ENCODE results near the gene DDX31.

Gene DDX31

DNA sequence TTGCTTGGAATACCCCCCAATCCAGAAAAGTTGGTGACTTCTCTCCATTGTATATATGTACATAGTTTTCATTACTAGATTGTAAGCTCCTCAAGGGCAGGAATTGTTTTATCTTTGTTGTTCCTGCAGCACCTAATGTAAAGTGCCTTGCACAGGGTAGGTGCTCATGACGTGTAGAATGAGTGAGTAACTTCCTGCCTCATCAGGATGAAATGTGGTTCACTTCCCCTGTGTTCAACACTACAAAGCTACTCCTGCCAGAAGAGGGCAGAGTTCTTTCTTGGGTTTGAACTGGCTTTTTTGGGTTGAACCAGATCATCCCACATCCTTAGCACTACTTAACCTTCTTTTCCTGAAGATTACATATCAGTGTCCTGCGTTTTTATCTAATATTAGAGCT lies 24.4 kb upstream of the DDX31 start:
- no peak for TF ChIP-seq ZNF274 (IDR thresholded peaks at IDR 0.05; ENCODE audit: low read depth, low read length)
- no peak overlapping the region for H3K4me3 ChIP-seq (ENCODE audit: low read length)

DNA sequence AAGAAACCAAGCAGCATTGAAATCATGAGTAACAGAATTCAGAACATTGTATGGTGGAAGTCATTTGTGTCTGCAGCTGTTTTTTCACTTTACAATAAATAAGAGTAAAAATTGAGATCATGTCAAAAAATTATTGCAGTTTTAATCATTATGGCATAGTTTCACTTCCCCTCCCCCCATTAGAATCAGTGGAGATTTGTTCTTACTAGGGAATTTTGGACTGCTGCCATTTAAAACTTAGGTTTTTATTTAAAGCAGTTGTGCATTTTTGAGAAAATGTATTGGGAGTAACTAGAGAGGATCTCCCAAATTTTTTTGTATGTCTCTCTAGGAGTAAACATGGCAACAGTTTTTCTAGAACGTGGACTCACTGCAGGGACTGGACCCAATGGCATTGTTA lies 20.9 kb upstream of the DDX31 start:
- TF ChIP-seq ZNF274 (IDR thresholded peaks at IDR 0.05; ENCODE audit: low read depth, low read length) = no peak
- no peak overlapping the region for H3K4me3 ChIP-seq (ENCODE audit: low read length)

DNA sequence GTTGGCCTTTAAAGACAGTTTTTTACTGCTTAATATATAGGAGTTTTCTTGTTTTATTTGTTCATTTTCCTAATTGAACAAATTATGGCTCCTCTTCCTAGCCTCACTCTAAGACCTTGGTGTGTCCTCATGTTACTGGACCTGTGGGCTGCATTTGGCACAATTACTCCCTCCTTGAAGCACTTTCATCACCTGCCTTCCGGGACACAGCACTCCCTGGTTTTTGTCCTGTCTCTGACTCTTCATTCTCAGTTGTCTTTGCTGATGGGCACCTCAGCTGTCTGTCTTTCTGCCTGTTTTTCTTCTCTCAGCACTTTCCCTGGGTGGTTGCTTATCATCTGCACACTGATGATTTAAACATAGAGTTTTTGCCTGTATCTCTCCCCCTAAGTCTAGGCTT lies 14.1 kb upstream of the DDX31 start:
- TF ChIP-seq ZNF274 (IDR thresholded peaks at IDR 0.05; ENCODE audit: low read depth, low read length) = no peak
- H3K4me3 ChIP-seq (ENCODE audit: low read length) = no peak overlapping the region

DNA sequence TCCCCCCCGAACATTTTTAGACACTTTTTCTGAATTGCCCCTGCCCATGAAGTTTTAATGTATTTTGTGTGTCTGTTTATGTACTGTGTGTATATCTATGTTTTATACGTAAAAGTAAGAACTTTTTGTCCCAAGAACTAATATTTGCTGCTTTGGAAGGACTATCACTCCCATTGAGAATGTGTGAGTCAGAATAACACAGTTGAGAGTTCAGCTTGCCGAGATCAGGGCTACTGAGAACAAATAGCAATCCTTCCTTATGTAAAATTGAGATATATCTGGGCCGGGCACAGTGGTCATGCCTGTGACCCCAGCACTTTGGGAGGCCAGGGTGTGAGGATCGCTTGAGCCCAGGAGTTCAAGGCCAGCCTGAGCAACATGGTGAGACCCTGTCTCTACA lies 11.8 kb upstream of the DDX31 start:
- H3K4me3 ChIP-seq (ENCODE audit: low read length) = no peak overlapping the region
- TF ChIP-seq ZNF274 (IDR thresholded peaks at IDR 0.05; ENCODE audit: low read depth, low read length) = no peak

DNA sequence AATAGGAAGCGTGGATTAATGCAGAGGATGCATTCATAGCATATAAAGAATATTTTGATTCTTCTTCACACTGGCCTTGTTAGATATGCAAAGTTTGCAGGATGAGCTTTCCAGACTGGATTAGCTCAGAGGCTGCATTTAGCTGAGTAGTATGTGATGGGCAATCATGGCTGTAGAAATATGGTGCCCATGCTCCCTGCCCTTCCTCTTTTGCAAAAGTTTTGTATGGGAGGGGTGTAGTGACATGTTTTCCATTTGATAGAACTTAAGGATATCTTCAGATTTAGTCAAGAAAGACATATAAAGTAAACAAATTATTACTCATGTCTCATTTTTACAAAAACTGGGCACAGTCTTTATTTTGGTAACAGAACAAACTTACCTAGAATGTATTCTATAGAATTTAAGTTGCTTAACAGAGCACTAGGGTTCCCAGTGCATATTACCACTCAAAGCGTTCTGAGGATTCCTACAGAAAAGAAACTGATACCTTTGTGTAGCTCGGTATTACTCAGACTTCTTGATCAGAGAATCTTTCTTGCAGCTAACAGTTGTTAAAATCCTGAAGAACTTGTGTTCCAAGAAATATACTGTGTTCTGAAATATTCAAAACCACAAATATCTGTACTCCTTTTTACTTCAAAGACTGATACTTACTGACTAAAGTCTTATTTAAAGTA lies 10.3 kb upstream of the DDX31 start:
- H3K4me3 ChIP-seq (ENCODE audit: low read length) = no peak overlapping the region
- TF ChIP-seq ZNF274 (IDR thresholded peaks at IDR 0.05; ENCODE audit: low read depth, low read length) = no peak

DNA sequence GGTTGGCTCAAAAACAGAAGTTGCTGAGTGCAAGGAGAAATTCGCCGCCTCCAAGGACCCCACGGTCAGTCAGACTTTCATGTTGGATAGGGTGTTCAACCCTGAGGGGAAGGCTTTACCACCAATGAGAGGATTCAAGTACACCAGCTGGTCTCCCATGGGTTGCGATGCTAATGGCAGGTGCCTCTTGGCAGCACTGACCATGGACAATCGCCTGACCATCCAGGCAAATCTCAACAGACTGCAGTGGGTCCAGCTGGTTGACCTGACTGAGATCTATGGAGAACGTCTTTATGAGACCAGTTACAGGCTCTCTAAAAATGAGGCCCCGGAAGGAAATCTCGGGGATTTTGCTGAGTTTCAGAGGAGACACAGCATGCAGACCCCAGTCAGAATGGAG lies 8.2 kb upstream of the DDX31 start:
- TF ChIP-seq ZNF274 (IDR thresholded peaks at IDR 0.05; ENCODE audit: low read depth, low read length) = no peak
- no peak overlapping the region for H3K4me3 ChIP-seq (ENCODE audit: low read length)

DNA sequence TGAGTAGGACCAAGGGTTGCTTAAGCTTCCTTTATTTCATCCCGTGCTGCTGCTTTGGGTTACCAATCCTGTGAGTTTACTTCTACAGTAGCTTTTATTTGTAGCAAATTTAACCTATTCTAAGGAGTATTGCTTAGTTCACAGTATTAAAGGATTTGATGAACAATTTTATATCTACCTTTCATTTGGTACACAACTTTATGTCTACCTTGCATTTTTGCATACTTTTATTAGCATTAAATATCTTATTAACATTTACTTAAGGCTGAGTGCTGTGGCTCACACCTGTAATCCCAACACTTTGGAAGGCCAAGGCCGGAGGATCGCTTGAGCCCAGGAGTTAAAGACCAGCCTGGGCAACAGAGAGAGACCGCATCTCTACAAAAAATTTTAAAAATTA lies 4.7 kb upstream of the DDX31 start:
- no peak overlapping the region for H3K4me3 ChIP-seq (ENCODE audit: low read length)
- TF ChIP-seq ZNF274 (IDR thresholded peaks at IDR 0.05; ENCODE audit: low read depth, low read length) = no peak

DNA sequence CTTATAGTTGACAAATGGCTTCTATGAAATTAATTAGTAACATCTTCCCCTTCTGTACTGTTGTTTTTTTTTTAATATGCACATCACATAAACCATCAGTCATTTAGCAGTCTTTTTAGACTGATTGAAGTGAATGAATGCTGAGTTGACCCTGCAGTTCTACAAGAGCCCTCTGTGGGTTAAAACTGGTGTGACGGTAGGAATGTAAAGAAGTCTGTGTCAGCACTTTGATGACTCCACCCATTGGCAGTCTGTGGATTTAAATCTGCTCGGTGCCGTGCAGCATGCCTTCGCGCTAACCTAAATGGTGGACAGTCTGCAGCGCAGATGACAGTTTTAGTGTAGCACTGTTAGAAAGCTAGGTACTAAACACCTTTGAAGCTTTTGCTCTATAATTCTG lies 3.6 kb upstream of the DDX31 start:
- no peak for TF ChIP-seq ZNF274 (IDR thresholded peaks at IDR 0.05; ENCODE audit: low read depth, low read length)
- no peak overlapping the region for H3K4me3 ChIP-seq (ENCODE audit: low read length)

DNA sequence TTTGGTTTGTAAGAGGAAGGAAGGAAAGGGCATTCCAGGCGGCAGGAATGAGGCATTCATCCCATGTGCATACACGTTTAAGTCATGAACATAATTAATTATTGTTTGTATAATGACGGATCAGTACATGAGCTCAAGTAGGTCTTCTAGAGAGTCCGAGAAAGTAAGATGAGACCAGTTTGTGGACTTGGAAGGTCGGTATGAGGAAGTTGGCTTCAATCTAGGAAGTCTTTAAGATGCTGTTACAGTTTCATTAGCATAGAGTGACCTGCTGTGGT lies 2.6 kb upstream of the DDX31 start:
- no peak for TF ChIP-seq ZNF274 (IDR thresholded peaks at IDR 0.05; ENCODE audit: low read depth, low read length)
- H3K4me3 ChIP-seq (ENCODE audit: low read length) = peak overlapping the region; percentile 26

DNA sequence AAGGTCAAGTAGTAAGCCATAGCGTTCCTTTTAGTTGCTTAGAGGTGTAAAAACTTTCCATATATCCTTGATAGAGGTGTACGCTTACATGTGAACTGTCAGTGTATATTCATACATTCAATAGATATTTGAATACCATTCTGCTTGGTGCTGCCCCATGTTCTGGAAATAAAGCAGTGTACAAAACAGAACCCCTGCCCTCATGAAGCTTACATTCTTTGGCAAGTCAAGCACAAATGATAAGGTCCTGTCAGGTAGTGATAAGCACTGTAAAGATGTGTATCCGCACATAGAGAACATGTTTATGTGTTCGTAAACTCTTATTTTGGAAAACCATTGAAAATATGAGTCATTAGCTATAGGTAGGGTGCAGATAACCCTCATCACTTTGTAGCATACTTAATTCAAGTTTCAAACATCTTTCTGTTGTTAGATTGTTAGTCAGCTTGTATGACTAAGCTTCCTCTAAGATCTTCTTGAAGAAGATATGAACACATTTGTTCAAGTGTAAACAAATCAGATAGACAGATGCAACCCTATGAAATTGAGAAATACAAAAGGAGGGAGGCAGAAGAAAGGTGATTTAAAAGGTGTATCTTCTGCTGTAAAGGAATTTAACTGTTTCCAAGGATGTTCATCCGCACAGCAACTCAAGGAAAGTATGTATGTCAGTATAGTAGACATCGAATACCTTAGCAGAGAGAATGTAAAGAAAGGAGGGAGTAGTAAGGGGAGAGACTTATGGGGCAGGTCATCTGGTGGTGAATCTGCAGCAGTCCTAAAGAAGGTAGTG lies 2.0 kb upstream of the DDX31 start:
- H3K4me3 ChIP-seq (ENCODE audit: low read length) = peak overlapping the region; percentile 94
- no peak for TF ChIP-seq ZNF274 (IDR thresholded peaks at IDR 0.05; ENCODE audit: low read depth, low read length)

DNA sequence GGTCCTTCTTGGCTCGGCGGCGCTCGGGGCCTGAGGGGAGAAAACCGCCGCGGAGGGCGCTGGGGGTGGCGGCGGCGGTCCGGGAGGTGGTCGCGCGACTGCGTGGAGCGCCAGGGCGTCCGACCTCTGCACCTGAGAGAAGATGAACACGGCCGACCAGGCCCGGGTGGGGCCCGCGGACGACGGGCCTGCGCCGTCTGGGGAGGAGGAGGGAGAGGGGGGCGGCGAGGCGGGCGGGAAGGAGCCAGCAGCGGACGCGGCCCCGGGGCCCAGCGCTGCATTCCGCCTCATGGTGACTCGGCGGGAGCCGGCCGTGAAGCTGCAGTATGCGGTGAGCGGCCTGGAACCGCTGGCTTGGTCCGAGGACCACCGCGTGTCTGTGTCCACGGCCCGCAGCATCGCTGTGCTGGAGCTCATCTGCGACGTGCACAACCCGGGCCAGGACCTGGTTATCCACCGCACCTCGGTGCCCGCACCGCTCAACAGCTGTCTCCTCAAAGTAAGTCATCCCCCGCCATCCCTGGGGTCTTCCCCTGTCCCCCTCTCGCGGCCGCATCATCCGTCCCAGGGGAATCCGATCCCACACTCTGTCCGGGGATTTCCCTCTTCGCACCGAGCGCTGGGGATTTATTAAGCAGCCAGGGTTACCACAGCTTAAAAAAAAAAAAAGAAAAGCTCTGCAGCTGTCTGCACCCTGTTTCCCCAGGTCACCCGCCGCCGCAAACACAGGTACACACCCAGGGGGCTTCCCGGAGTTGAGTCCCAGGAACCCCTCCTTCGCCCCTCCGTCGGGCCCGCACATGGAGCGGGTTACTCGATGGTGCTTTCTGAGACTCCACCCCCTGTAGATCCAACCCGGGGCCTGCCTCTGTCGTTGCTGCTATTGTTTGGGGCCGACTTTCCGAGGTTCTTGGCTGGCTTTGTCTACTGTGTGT lies 941 bp upstream of the DDX31 start, which contains the start of gene GTF3C4:
Gene GTF3C4 (plus strand): TSS at position 8 of the 935 bp plus-strand sequence. CDS start 135 bp downstream, at position 143.
- H3K4me3 ChIP-seq (ENCODE audit: low read length) = peak within 1 kb of the TSS; percentile 94
- TF ChIP-seq ZNF274 (IDR thresholded peaks at IDR 0.05; ENCODE audit: low read depth, low read length) = no peak

DNA sequence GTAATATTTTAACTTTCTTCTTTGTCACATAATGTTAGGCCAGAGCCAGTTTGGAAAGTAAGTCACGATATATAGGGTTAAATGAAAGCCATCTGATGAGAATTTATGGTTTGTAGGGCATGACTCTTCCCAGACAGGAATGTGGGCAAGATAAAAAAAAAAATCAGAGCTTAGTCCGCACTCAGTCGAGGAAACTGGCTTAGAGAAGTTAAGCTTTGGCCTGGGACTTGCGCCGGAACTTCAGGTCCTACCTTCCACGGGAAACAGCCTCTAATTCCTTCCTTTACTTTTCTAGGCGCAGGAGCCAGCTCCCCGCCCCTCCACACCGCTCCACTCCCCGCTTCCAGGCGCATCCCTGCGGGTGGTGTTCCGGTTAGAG lies 475 bp downstream of the DDX31 start:
- TF ChIP-seq ZNF274 (IDR thresholded peaks at IDR 0.05; ENCODE audit: low read depth, low read length) = no peak
- H3K4me3 ChIP-seq (ENCODE audit: low read length) = peak overlapping the region; percentile 94

DNA sequence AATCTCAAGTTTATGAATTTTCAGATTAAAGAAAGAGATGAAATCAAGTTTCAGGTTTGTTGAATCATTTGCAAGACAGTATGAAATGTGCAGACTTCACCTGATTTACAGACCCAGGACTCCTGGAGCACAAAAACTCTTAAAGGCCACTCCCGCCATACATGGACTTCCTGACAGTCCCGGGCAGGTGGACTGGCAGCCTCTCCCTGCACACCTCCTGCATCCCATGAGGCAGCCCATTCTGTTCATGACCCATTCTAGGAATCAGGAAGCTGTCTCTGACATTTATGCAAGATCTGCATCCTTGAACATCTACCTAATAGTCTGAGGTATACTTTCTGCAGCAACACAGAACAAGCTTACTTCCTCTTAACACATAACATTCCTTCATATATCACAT lies 5.9 kb downstream of the DDX31 start:
- no peak for TF ChIP-seq ZNF274 (IDR thresholded peaks at IDR 0.05; ENCODE audit: low read depth, low read length)

DNA sequence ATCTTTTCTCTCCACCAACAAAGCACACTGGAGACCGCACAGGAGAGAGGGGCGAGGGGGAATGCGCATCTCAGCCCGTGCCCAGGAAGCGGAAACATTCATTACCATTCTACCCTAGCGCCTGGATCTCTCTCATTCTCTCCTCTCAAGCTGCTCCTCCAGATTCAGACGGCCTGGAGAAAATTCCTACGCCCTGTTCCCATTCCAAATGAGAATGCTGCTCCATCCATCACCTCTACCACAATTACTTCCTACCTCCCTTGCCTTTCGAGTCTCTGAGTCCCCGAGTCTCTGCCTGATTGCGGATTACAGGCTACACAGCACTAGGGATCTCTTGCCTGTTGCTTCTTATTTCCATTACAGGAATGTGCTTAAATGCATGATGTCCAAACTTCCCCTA lies 6.7 kb downstream of the DDX31 start:
- TF ChIP-seq ZNF274 (IDR thresholded peaks at IDR 0.05; ENCODE audit: low read depth, low read length) = no peak
- no peak overlapping the region for H3K4me3 ChIP-seq (ENCODE audit: low read length)

More for the DNA sequence above, 5.9 kb downstream of the DDX31 start:
- H3K4me3 ChIP-seq (ENCODE audit: low read length) = no peak overlapping the region

All from GM08714 (cell line).